Neural progenitor cell (in vitro differentiated cells): Measurements from ENCODE around the gene CTSH. TPM values are rescaled to one million over a fixed set of nuclear protein-coding genes. Genes with fewer than 3 reads are reported as not detected.
A peak's percentile ranks its signal among the peaks of the same experiment; 100 is the strongest.
"Not testable (repeated sequence)": the region's sequence is repeated elsewhere in the genome, so short reads cannot be mapped to it uniquely, and the experiment has no call there.

Experiments used
- DNase-seq: peaks from one replicate; pipeline ENCODE4 v3.0.0-alpha.2; 2016; ENCODE audit warnings: low spot score
- H2AFZ ChIP-seq: fragments of 200-600 bp; sonication (generic); replicated peaks from 2 replicates; pipeline ENCODE4 v1.6.1; 2016; ENCODE audit warnings: antibody characterized with exemption
- H3F3A ChIP-seq: fragments of 200-600 bp; sonication (generic); 2 replicates; pipeline ENCODE4 v1.6.1; 2016; ENCODE audit warnings: antibody characterized with exemption, low read depth
- H3K27ac ChIP-seq: fragments of 200-600 bp; sonication (generic); 2 replicates; pipeline ENCODE4 v1.5.1; 2016; ENCODE audit warnings: mild to moderate bottlenecking
- H3K27me3 ChIP-seq: fragments of 200-600 bp; sonication (generic); 2 replicates; pipeline ENCODE4 v1.6.1; 2016; ENCODE audit warnings: mild to moderate bottlenecking, moderate library complexity
- H3K36me3 ChIP-seq: fragments of 200-600 bp; sonication (generic); 2 replicates; pipeline ENCODE4 v1.5.1; 2016
- H3K4me1 ChIP-seq: fragments of 200-600 bp; sonication (generic); 2 replicates; pipeline ENCODE4 v1.6.1; 2016; ENCODE audit warnings: mixed run types
- H3K4me2 ChIP-seq: fragments of 200-600 bp; sonication (generic); 2 replicates; pipeline ENCODE4 v1.6.1; 2016
- H3K4me3 ChIP-seq: fragments of 200-600 bp; sonication (generic); 2 replicates; pipeline ENCODE4 v1.5.1; 2016
- H3K79me2 ChIP-seq: fragments of 200-600 bp; sonication (generic); 2 replicates; pipeline ENCODE4 v1.6.1; 2016; ENCODE audit warnings: low read depth
- H3K9ac ChIP-seq: fragments of 200-600 bp; sonication (generic); 2 replicates; pipeline ENCODE4 v1.6.1; 2016
- H3K9me3 ChIP-seq: fragments of 200-600 bp; sonication (generic); 2 replicates; pipeline ENCODE4 v1.5.1; 2016; ENCODE audit warnings: low read depth
- H4K20me1 ChIP-seq: fragments of 200-600 bp; sonication (generic); 2 replicates; pipeline ENCODE4 v1.6.1; 2016; ENCODE audit warnings: low read depth
- H3K27ac Mint-ChIP-seq: 3 replicates; pipeline ENCODE4 v1.8.0; 2021; ENCODE audit warnings: mixed read lengths
- H3K27me3 Mint-ChIP-seq: 2 replicates; pipeline ENCODE4 v1.8.0; 2022; ENCODE audit warnings: low read depth, mild to moderate bottlenecking, inconsistent platforms, moderate library complexity, mixed read lengths; ENCODE audit not compliant: insufficient read depth
- H3K36me3 Mint-ChIP-seq: 3 replicates; pipeline ENCODE4 v1.8.0; 2021; ENCODE audit warnings: mixed read lengths
- H3K4me1 Mint-ChIP-seq: 3 replicates; pipeline ENCODE4 v1.8.0; 2021; ENCODE audit warnings: mixed read lengths
- H3K4me3 Mint-ChIP-seq: 3 replicates; pipeline ENCODE4 v1.8.0; 2021; ENCODE audit warnings: mild to moderate bottlenecking, moderate library complexity, mixed read lengths
- H3K9me3 Mint-ChIP-seq: 3 replicates; pipeline ENCODE4 v1.8.0; 2020; ENCODE audit warnings: mixed read lengths
- CTCF ChIP-seq: fragments of 200-600 bp; sonication (generic); IDR thresholded peaks from 2 replicates; pipeline ENCODE4 v1.5.1; 2017; ENCODE audit warnings: antibody characterized with exemption, mild to moderate bottlenecking
- EZH2 ChIP-seq: fragments of 200-600 bp; sonication (generic); IDR thresholded peaks from 2 replicates; pipeline ENCODE4 v1.6.1; 2017; ENCODE audit warnings: antibody characterized with exemption, mild to moderate bottlenecking, moderate library complexity
- EZH2phosphoT487 ChIP-seq: fragments of 200-600 bp; sonication (generic); IDR thresholded peaks from 2 replicates; pipeline ENCODE4 v1.6.1; 2017; ENCODE audit warnings: antibody characterized with exemption
- total RNA-seq: library from RNA; depleted of rRNA; stranded (reverse); fragments of >200 nt; gene quantifications from 2 replicates; pipeline ENCODE4 v1.2.3, GENCODE V29; 2015; ENCODE audit warnings: low replicate concordance

The CTSH gene
- total RNA-seq, 1 donor from 2014 or later: 3.5 TPM

DNA sequence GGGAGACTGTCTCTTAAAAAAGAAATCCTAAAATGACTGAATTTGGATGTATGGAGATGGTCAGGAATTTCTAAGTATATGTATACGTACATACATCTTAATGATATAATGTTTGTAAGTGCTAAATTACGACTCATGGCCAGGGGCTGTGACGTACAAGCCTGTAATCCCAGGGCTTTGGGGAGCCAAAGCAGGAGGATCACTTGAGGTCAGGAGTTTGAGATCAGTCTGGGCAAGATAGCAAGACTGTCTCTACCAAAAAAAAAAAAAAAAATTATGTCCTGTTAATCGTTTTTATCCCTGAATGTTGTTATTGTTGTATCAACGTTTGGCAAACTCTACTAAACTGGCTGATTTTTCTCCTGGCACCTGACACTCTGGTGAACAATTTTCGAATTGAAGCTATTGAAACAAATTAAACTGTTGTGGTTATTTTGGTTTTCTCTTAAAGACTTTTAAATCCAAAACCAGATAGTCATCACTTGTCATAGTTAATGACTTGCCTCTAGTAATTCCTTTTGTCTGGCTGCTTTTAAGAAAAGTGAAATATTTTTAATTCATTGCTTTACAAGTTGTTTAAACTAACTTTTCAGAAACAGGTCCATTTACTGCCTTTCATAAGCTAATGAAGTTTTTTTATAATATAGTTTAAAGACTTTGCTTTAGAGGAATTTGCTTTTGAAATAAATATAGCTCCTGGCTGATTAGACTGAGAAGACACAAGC is 65.2 kb downstream of the CTSH start:
- H3K27ac ChIP-seq: no peak overlapping the region
- H3K4me1 ChIP-seq: peaks cover 53% of the 10 kb centered on the region
- H3K36me3 ChIP-seq: peaks cover 20% of the 10 kb centered on the region
- H3K4me3 Mint-ChIP-seq: no peak overlapping the region
- H3K27ac Mint-ChIP-seq: no peak overlapping the region
- H3K36me3 Mint-ChIP-seq: peaks cover 20% of the 10 kb centered on the region
- TF ChIP-seq CTCF (no peak), EZH2 (no peak), EZH2phosphoT487 (no peak)
- H3K79me2 ChIP-seq: peaks cover 100% of the 10 kb centered on the region
- no peaks in the 10 kb centered on the region for H3K27me3 ChIP-seq
- H3K4me3 ChIP-seq: no peak overlapping the region
- no peak for DNase-seq
- H3K27me3 Mint-ChIP-seq: peaks cover 3% of the 10 kb centered on the region
- no peak overlapping the region for H3K9ac ChIP-seq
- peak overlapping the region; percentile 56 for H3K4me2 ChIP-seq
- peaks cover 34% of the 10 kb centered on the region for H3K4me1 Mint-ChIP-seq
- H4K20me1 ChIP-seq: peaks cover 100% of the 10 kb centered on the region
- H3K9me3 Mint-ChIP-seq: no peaks in the 10 kb centered on the region
- H3K9me3 ChIP-seq: no peaks in the 10 kb centered on the region
- H3F3A ChIP-seq: peaks cover 8% of the 10 kb centered on the region
- no peak overlapping the region for H2AFZ ChIP-seq

GRCh38 chr15:78878356-78878755 is 66.5 kb downstream of the CTSH start:
- Histone ChIP-seq H3K27me3 (no peaks in the 10 kb centered on the region), H3K4me2 (peak overlapping the region; percentile 56), H3K9ac (no peak overlapping the region), H3K36me3 (peaks cover 15% of the 10 kb centered on the region), H3K4me1 (peaks cover 54% of the 10 kb centered on the region), H3K4me3 (peak overlapping the region; percentile 10), H3K79me2 (peaks cover 99% of the 10 kb centered on the region), H4K20me1 (peaks cover 98% of the 10 kb centered on the region), H3K9me3 (no peaks in the 10 kb centered on the region), H3K27ac (peak overlapping the region; percentile 11), H2AFZ (no peak overlapping the region), H3F3A (peaks cover 12% of the 10 kb centered on the region)
- Mint-ChIP-seq H3K27me3 (peaks cover 11% of the 10 kb centered on the region), H3K27ac (no peak overlapping the region), H3K4me1 (peaks cover 33% of the 10 kb centered on the region), H3K4me3 (no peak overlapping the region), H3K36me3 (peaks cover 17% of the 10 kb centered on the region), H3K9me3 (no peaks in the 10 kb centered on the region)
- no peak for DNase-seq
- TF ChIP-seq EZH2phosphoT487 (no peak), EZH2 (no peak), CTCF (no peak)

DNA sequence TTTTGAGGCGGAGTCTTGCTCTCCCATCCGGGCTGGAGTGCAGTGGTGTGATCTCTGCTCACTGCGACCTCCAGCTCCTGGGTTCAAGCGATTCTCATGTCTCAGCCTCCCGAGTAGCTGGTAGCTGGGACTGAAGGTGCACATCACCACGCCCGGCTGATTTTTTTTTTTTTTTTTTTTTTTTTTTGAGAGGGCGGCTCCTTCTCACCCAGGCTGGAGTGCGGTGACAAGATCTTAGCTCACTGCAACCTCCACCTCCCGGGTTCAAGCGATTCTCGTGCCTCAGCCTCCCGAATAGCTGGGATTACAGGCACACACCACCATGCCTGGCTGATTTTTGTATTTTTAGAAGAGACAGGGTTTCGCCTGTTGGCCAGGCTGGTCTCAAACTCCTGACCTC is 67.9 kb downstream of the CTSH start:
- H4K20me1 ChIP-seq: peaks cover 84% of the 10 kb centered on the region
- H3K4me1 ChIP-seq: peaks cover 57% of the 10 kb centered on the region
- H3K36me3 ChIP-seq, H3K9ac ChIP-seq, H3K9me3 Mint-ChIP-seq, H2AFZ ChIP-seq, H3K27me3 ChIP-seq, DNase-seq, H3K9me3 ChIP-seq, H3K4me3 Mint-ChIP-seq, H3K27ac Mint-ChIP-seq, H3K27ac ChIP-seq: not testable (repeated sequence)
- Mint-ChIP-seq H3K4me1 (peaks cover 35% of the 10 kb centered on the region), H3K36me3 (peaks cover 17% of the 10 kb centered on the region), H3K27me3 (peaks cover 16% of the 10 kb centered on the region)
- peaks cover 94% of the 10 kb centered on the region for H3K79me2 ChIP-seq
- H3K4me3 ChIP-seq: peak overlapping the region; percentile 19
- peaks cover 22% of the 10 kb centered on the region for H3F3A ChIP-seq
- peak overlapping the region; percentile 81 for H3K4me2 ChIP-seq
